ENCODE results near the gene SLC48A1. TPM values are rescaled to one million over a fixed set of nuclear protein-coding genes. Genes with fewer than 3 reads are reported as not detected.

SLC48A1 gene
- total and polyA plus RNA-seq, 10 of the 15 experiments (the other 5 are each of a cell fraction or from before 2014, with no cell fraction given) = 1.1 to 4.9 (median 1.9) TPM

DNA sequence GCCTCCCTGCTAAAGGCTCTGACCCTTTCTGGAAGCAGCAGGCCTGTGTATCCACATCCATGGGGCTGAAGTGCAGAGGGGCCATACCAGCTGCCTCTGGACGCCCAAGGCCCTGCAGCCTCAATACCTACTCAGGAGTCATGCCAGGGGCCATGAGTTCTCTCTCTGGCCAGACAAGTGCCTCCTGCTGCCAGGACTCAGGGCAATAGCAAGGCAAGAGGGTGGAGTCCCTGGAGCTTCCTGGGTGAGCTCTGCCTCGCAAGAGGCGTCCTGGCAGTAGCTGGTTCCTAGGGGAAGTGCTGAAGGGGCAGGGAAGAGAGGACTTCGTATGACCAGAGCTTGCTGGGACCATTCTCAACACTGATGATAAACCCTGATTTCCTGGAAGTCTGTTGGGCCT is 36.8 kb upstream of the SLC48A1 start (continued):
- TF ChIP-seq MTA2 (IDR thresholded peaks at IDR 0.05; ENCODE audit: low read depth) (no peak), GABPA (IDR thresholded peaks at IDR 0.05; ENCODE audit: low read depth) (no peak), DPF2 (IDR thresholded peaks at IDR 0.05) (no peak), SIX5 (IDR thresholded peaks at IDR 0.05; ENCODE audit: low read depth, low read length, severe bottlenecking) (no peak), TCF7 (IDR thresholded peaks at IDR 0.05; ENCODE audit: borderline replicate concordance) (no peak)

DNA sequence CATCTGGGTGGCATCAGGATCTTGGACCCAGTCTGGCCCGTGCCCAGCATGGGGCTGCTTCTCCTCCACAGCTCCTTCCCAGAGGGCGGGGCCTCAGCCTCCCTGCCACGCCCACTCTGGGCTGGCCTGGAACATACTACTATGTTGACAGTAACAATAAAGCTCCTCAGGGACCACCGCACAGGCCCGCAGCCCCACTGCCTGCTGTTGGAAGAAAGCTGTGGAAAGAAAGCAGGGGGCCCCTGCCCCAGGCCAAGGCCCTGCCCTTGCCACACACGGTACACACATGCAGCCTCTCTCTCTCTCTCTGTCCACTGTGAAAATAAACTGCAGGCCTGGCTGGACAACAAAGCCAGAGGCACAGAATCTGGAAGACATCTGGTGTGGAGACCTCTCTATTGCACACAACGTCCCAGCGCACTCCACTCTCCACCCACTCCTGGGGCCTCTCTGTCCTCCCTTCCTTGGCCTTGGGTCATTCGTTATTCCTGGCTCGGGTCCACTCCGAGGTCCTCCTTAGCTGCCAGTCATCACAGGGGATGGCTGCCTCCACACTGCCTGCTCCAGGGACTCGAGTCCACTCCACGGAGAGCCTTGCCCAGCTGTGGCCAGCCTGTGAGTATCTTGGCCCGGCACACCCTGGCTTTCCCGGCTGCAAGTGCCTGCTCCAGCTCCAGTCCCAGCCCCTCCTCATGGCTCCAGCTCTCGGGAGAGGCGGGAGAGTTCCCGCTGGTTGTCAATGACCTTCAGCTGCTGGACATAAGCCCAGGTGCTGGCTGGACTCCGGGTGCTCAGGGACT is 36.0 kb upstream of the SLC48A1 start:
- Histone ChIP-seq H3K36me3 (ENCODE audit: control insufficient read depth in 2 of 2, insufficient read depth in 2 of 2, low read length in 1 of 2) (no peaks in the 10 kb centered on the region), H3K79me2 (ENCODE audit: control insufficient read depth, insufficient read depth, low read length) (no peaks in the 10 kb centered on the region), H3K9me3 (replicated peaks; ENCODE audit: control insufficient read depth, insufficient read depth, low read length) (no peaks in the 10 kb centered on the region), H3K27ac (ENCODE audit: control insufficient read depth, insufficient read depth) (no peak overlapping the region), H3K4me3 (no peak overlapping the region), H2AFZ (ENCODE audit: control insufficient read depth, low read depth, low read length) (no peak overlapping the region), H3K4me2 (ENCODE audit: control insufficient read depth, insufficient read depth) (no peak overlapping the region), H4K20me1 (ENCODE audit: control insufficient read depth, insufficient read depth) (no peaks in the 10 kb centered on the region), H3K9ac (ENCODE audit: control insufficient read depth, insufficient read depth, low read length) (no peak overlapping the region), H3K4me1 (ENCODE audit: control insufficient read depth, insufficient read depth, low read length) (peaks cover 25% of the 10 kb centered on the region), H3K27me3 (replicated peaks in 1 of 2; ENCODE audit: control insufficient read depth in 2 of 2, insufficient read depth in 2 of 2, low read length in 1 of 2) (no peaks in the 10 kb centered on the region)
- ChIA-PET POLR2A (interaction anchor here (1.1 kb wide), 1 partner anchor 27 kb away, joined by 3 read pairs; no protein-coding TSS in a partner anchor), RAD21 (ENCODE audit: unreplicated experiment) (interaction anchor here (0.6 to 1.8 kb wide), 2 partner anchors 30 to 33 kb away, joined by 3 to 8 read pairs; no protein-coding TSS in a partner anchor), SMC1A (ENCODE audit: uncharacterized antibody, unreplicated experiment) (interaction anchor here (0.7 to 1.5 kb wide), 3 partner anchors 12 to 40 kb away, joined by 3 to 5 read pairs (median 3); partner anchors contain the start of gene ENDOU), CTCF (interaction anchor here (1.5 to 2.5 kb wide), 3 partner anchors 17 to 22 kb away, joined by 3 to 10 read pairs (median 3); no protein-coding TSS in a partner anchor)
- intact Hi-C loops (cut with micrococcal nuclease; ENCODE audit: unreplicated experiment) = no loop called here
- ATAC-seq (no peak), FAIRE-seq (no peak), DNase-seq (ENCODE audit: low read depth, low spot score) (no peak)
- TF ChIP-seq TCF7 (IDR thresholded peaks at IDR 0.05; ENCODE audit: borderline replicate concordance) (no peak), MTA2 (IDR thresholded peaks at IDR 0.05; ENCODE audit: low read depth) (no peak), SIX5 (IDR thresholded peaks at IDR 0.05; ENCODE audit: low read depth, low read length, severe bottlenecking) (no peak), NFXL1 (IDR thresholded peaks at IDR 0.05; ENCODE audit: borderline replicate concordance) (no peak), JUND (IDR thresholded peaks at IDR 0.05; ENCODE audit: low read depth, low read length) (no peak), SMC3 (IDR thresholded peaks at IDR 0.05; ENCODE audit: borderline replicate concordance, low read length) (no peak), POU2F2 (IDR thresholded peaks at IDR 0.05; ENCODE audit: borderline replicate concordance, low read depth, low read length) (no peak), BMI1 (IDR thresholded peaks at IDR 0.05; ENCODE audit: borderline replicate concordance) (no peak), DPF2 (IDR thresholded peaks at IDR 0.05) (no peak), RB1 (IDR thresholded peaks at IDR 0.05; ENCODE audit: borderline replicate concordance) (no peak), EZH2 (IDR thresholded peaks at IDR 0.05; ENCODE audit: borderline replicate concordance, control insufficient read depth, low read depth, low read length) (no peak), NFYA (IDR thresholded peaks at IDR 0.05; ENCODE audit: borderline replicate concordance, low read depth, low read length) (no peak), ATF7 (IDR thresholded peaks at IDR 0.05; ENCODE audit: low read depth) (no peak)
- TF ChIP-seq, protein P1, sequence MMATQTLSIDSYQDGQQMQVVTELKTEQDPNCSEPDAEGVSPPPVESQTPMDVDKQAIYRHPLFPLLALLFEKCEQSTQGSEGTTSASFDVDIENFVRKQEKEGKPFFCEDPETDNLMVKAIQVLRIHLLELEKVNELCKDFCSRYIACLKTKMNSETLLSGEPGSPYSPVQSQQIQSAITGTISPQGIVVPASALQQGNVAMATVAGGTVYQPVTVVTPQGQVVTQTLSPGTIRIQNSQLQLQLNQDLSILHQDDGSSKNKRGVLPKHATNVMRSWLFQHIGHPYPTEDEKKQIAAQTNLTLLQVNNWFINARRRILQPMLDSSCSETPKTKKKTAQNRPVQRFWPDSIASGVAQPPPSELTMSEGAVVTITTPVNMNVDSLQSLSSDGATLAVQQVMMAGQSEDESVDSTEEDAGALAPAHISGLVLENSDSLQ (IDR thresholded peaks at IDR 0.05) = no peak
- WGBS (ENCODE audit: insufficient coverage, insufficient replicate concordance, low lambda C conversion rate, missing lambda C conversion rate) = 65% methylated on average over 19 of the region's 19 CpGs
- in situ Hi-C loops (cut with MboI) = no loop called here
- no TSS peak for BruUV-seq (replicated peaks)
